ENCODE measurements around the gene KRT85. TPM values are rescaled to one million over a fixed set of nuclear protein-coding genes. Genes with fewer than 3 reads are reported as not detected.

Gene KRT85
- total and polyA plus RNA-seq, 2 of the 13 experiments (the other 11 are each of a cell fraction or from before 2014, with no cell fraction given): not detected

- no peaks in the 10 kb centered on the region for H3K79me2 ChIP-seq (ENCODE audit: insufficient read depth, low read length)
- DNase-seq (ENCODE audit: low spot score): no peak
- no peak for FAIRE-seq
- in situ Hi-C loops (cut with HindIII; ENCODE audit: extremely low pct_ligation_motif_present, low pct_unique_long_range_greater_than_20kb) (no loop called here), intact Hi-C loops (cut with micrococcal nuclease; ENCODE audit: unreplicated experiment) (no loop called here)
- 0% methylated on average over 3 of the region's 3 CpGs for WGBS (ENCODE audit: low lambda C conversion rate)
- H2AFZ ChIP-seq (ENCODE audit: low read length): no peak overlapping the region
- no peaks in the 10 kb centered on the region for H3K9me3 ChIP-seq (ENCODE audit: low read length)
- H4K20me1 ChIP-seq (ENCODE audit: insufficient read depth, low read length): 0 out of 2 replicates have a peak, but pooled peaks cover 2% of the 10 kb centered on the region
- ChIA-PET POLR2A (no interaction called here), CTCF (ENCODE audit: low intra/inter-chr PET ratio, low total read pairs) (no interaction called here)
- no peak overlapping the region for H3K9ac ChIP-seq (ENCODE audit: insufficient read depth, low read depth, low read length)
- H3K27ac ChIP-seq (ENCODE audit: extremely low read length, insufficient read depth, low read length): no peak overlapping the region
- H3K27me3 ChIP-seq (ENCODE audit: control insufficient read depth in 1 of 2, insufficient read depth in 2 of 2, low read length in 2 of 2): peaks cover 1 to 21% of the 10 kb centered on the region in 2 experiments; a peak in 4 of 5 replicates
- H3K4me1 ChIP-seq (ENCODE audit: insufficient read depth, low read length): no peaks in the 10 kb centered on the region
- ATAC-seq: no peak
- no peaks in the 10 kb centered on the region for H3K36me3 ChIP-seq (replicated peaks in 1 of 2; ENCODE audit: control insufficient read depth in 1 of 2, insufficient read depth in 2 of 2, low read length in 2 of 2)
- H3K4me2 ChIP-seq (ENCODE audit: low read depth, low read length): no peak overlapping the region
- no peak overlapping the region for H3K4me3 ChIP-seq (replicated peaks in 1 of 3; ENCODE audit: insufficient read depth in 1 of 3, low read depth in 2 of 3, low read length in 3 of 3)
- TF ChIP-seq HDAC6 (IDR thresholded peaks at IDR 0.05; ENCODE audit: low read depth, low read length) (no peak), ZNF275 (CRISPR knock-in tag; IDR thresholded peaks at IDR 0.05; ENCODE audit: borderline replicate concordance) (no peak), ZBTB33 (CRISPR knock-in tag; IDR thresholded peaks at IDR 0.05) (no peak), HNF1B (CRISPR knock-in tag; IDR thresholded peaks at IDR 0.05) (no peak)
- BruUV-seq (replicated peaks): no TSS peak
Measured at GRCh38 chr12:52402873-52403540, 35.7 kb upstream of the KRT85 start.
